ENCODE measurements around the gene RNF157. TPM values are rescaled to one million over a fixed set of nuclear protein-coding genes. Genes with fewer than 3 reads are reported as not detected.
A peak's percentile ranks its signal among the peaks of the same experiment; 100 is the strongest.

The RNF157 gene
- total RNA-seq, 1 experiment from 2014 or later: 0.86 TPM

GRCh38 chr17:76124582-76125390 is 115.5 kb downstream of the RNF157 start:
- H3K9me2 ChIP-seq (ENCODE audit: insufficient read depth): no peaks in the 10 kb centered on the region
- no peak overlapping the region for H3K9ac ChIP-seq (ENCODE audit: low read length)
- H3K4me2 ChIP-seq (ENCODE audit: low read length): no peak overlapping the region
- RAD21 ChIA-PET (ENCODE audit: low non-redundant PET in 1 of 2, low total read pairs in 2 of 2, uncharacterized antibody in 2 of 2, unreplicated experiment in 2 of 2): interaction anchor here (0.9 to 2.0 kb wide), 4 partner anchors 54 to 155 kb away, joined by 3 to 8 read pairs (median 3); no protein-coding TSS in a partner anchor
- TF ChIP-seq EZH2 (IDR thresholded peaks at IDR 0.05) (no peak), POLR2AphosphoS5 (IDR thresholded peaks at IDR 0.05; ENCODE audit: low read depth, low read length) (no peak), ZFX (IDR thresholded peaks at IDR 0.05) (no peak), EGR1 (IDR thresholded peaks at IDR 0.05; ENCODE audit: low read depth) (no peak), CTCF (IDR thresholded peaks at IDR 0.05 in 2 of 3, conservative IDR thresholded peaks at IDR 0.05 in 1 of 3; ENCODE audit: borderline replicate concordance in 1 of 3, insufficient read depth in 1 of 3, low read depth in 2 of 3, low read length in 2 of 3) (peak in 2 of 3 experiments; percentile 50 to 62; a peak in 4 of 6 replicates), RAD21 (IDR thresholded peaks at IDR 0.05; ENCODE audit: low read depth) (no peak)
- TF ChIP-seq, protein P1, sequence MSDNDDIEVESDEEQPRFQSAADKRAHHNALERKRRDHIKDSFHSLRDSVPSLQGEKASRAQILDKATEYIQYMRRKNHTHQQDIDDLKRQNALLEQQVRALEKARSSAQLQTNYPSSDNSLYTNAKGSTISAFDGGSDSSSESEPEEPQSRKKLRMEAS (IDR thresholded peaks at IDR 0.05): no peak
- no TSS peak for BruUV-seq (replicated peaks)
- no peak for DNase-seq (ENCODE audit: low read depth, low spot score)
- H3K27ac ChIP-seq (ENCODE audit: low read depth, low read length): no peak overlapping the region
- intact Hi-C loops (cut with micrococcal nuclease): no loop called here
- H2AFZ ChIP-seq (ENCODE audit: low read depth, low read length, poor library complexity, severe bottlenecking): no peak overlapping the region
- H3K27me3 ChIP-seq (ENCODE audit: insufficient read depth, low read length): no peaks in the 10 kb centered on the region
- POLR2A ChIA-PET: interaction anchor here (1.1 kb wide), 1 partner anchor 8 kb away, joined by 3 read pairs; no protein-coding TSS in a partner anchor
- H3K9me3 ChIP-seq (ENCODE audit: control insufficient read depth in 1 of 2, insufficient read depth in 1 of 2, low read depth in 1 of 2, low read length in 2 of 2): no peaks in the 10 kb centered on the region
- CTCF ChIA-PET: interaction anchor here (0.6 to 10.0 kb wide), 10 partner anchors 8 to 155 kb away, joined by 3 to 132 read pairs (median 4); partner anchors contain the start of genes CDK3 and FOXJ1
- no peak overlapping the region for H3K4me3 ChIP-seq (replicated peaks in 1 of 2; ENCODE audit: low read depth in 1 of 2, low read length in 2 of 2)
- peaks cover 3 to 15% of the 10 kb centered on the region in 2 experiments; a peak in 3 of 4 replicates for H3K4me1 ChIP-seq (ENCODE audit: control insufficient read depth in 1 of 2, insufficient read depth in 2 of 2, low read length in 2 of 2)
- peak; percentile 49 for ATAC-seq
- H3K79me2 ChIP-seq (ENCODE audit: insufficient read depth, low read length): no peaks in the 10 kb centered on the region
- H3K36me3 ChIP-seq (ENCODE audit: control insufficient read depth in 1 of 2, insufficient read depth in 2 of 2, low read length in 2 of 2): no peaks in the 10 kb centered on the region
- H4K20me1 ChIP-seq (ENCODE audit: insufficient read depth): no peaks in the 10 kb centered on the region

Measured in HCT116 (cell line).